Panc1 (cell line): ENCODE measurements around the gene TRIM2.

Experiments used
- POLR2AphosphoS5 ChIP-seq: IDR thresholded peaks from 2 replicates; pipeline ENCODE4 v1.6.1; 2012; ENCODE audit warnings: mild to moderate bottlenecking, low read depth, low read length, moderate library complexity
- SIN3A ChIP-seq: IDR thresholded peaks from 2 replicates; pipeline ENCODE4 v1.6.1; 2012; ENCODE audit warnings: low read depth, mild to moderate bottlenecking, low read length, moderate library complexity, borderline replicate concordance; ENCODE audit not compliant: insufficient read depth
- TCF7L2 ChIP-seq: IDR thresholded peaks from 2 replicates; pipeline ENCODE4 v1.6.1; 2011; ENCODE audit warnings: mild to moderate bottlenecking, low read depth, low read length, inconsistent platforms
- TF ChIP-seq, protein P1 (sequence below): fragments of 450-650 bp; IDR thresholded peaks from 2 replicates; pipeline ENCODE4 v1.5.1; 2017; ENCODE audit warnings: mild to moderate bottlenecking

DNA sequence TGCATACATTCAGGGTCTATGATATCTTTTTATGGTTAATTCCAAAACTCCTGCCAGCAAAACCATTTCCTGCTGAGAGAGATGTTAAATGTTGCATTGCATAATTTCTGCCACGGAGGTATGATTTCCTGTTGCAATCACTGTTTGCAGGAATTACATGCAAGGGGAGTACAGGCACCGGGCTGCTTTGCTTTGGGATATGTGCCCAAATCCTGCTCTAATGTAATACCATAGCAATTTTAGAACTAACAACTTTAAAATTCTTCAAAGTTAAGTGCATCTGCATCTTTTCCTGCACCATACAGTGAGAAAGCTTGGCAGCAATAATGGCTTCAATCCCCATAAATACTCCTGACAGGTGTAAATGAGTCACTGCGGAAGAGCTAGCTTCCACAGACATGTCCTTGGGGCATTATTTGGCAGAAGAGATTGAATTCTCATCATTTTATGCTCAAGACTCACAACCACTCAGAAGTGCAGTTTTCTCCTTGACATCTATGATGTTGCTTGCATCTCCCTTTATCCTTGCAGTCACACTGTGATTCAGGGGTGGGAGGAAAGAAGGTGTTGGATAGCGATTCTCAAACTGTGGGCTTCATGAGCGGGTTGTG is 29.6 kb downstream of the TRIM2 start:
- TF ChIP-seq POLR2AphosphoS5 (no peak), TCF7L2 (no peak), SIN3A (no peak)
- TF ChIP-seq, protein P1, sequence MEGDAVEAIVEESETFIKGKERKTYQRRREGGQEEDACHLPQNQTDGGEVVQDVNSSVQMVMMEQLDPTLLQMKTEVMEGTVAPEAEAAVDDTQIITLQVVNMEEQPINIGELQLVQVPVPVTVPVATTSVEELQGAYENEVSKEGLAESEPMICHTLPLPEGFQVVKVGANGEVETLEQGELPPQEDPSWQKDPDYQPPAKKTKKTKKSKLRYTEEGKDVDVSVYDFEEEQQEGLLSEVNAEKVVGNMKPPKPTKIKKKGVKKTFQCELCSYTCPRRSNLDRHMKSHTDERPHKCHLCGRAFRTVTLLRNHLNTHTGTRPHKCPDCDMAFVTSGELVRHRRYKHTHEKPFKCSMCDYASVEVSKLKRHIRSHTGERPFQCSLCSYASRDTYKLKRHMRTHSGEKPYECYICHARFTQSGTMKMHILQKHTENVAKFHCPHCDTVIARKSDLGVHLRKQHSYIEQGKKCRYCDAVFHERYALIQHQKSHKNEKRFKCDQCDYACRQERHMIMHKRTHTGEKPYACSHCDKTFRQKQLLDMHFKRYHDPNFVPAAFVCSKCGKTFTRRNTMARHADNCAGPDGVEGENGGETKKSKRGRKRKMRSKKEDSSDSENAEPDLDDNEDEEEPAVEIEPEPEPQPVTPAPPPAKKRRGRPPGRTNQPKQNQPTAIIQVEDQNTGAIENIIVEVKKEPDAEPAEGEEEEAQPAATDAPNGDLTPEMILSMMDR: no peak
